Osteocyte (in vitro differentiated cells): ENCODE results near the gene CHST11. TPM values are rescaled to one million over a fixed set of nuclear protein-coding genes. Genes with fewer than 3 reads are reported as not detected.

ENCODE experiments used
- DNase-seq: peaks from one replicate; pipeline ENCODE4 v3.0.0; 2021; ENCODE audit warnings: mixed read lengths; ENCODE audit not compliant: unreplicated experiment; ENCODE audit errors: extremely low spot score
- H3K27ac Mint-ChIP-seq: one replicate; pipeline ENCODE4 v1.8.0; 2021; ENCODE audit warnings: mild to moderate bottlenecking, mixed read lengths; ENCODE audit not compliant: unreplicated experiment
- H3K27me3 Mint-ChIP-seq: one replicate; pipeline ENCODE4 v1.8.0; 2021; ENCODE audit warnings: mixed read lengths; ENCODE audit not compliant: unreplicated experiment
- H3K36me3 Mint-ChIP-seq: one replicate; pipeline ENCODE4 v1.8.0; 2021; ENCODE audit warnings: mixed read lengths; ENCODE audit not compliant: unreplicated experiment
- H3K4me1 Mint-ChIP-seq: one replicate; pipeline ENCODE4 v1.8.0; 2021; ENCODE audit warnings: mixed read lengths; ENCODE audit not compliant: unreplicated experiment
- H3K4me3 Mint-ChIP-seq: one replicate; pipeline ENCODE4 v1.8.0; 2021; ENCODE audit warnings: mild to moderate bottlenecking, moderate library complexity, mixed read lengths; ENCODE audit not compliant: unreplicated experiment
- H3K9me3 Mint-ChIP-seq: one replicate; pipeline ENCODE4 v1.8.0; 2021; ENCODE audit warnings: mixed read lengths; ENCODE audit not compliant: unreplicated experiment
- CTCF ChIP-seq: fragments of 200-600 bp; sonication (generic); IDR thresholded peaks from 2 replicates; pipeline ENCODE4 v1.5.0; 2021; ENCODE audit warnings: antibody characterized with exemption, mild to moderate bottlenecking, moderate library complexity
- total RNA-seq: library from RNA; stranded (reverse); gene quantifications from 2 replicates; pipeline ENCODE4 v1.2.1, GENCODE V29; 2021

CHST11 gene
- total RNA-seq, 1 donor from 2014 or later, result 7.5 TPM

GRCh38 chr12:104422441-104422840, 34.3 kb upstream of the CHST11 start:
- Mint-ChIP-seq H3K27me3 (peaks cover 13% of the 10 kb centered on the region), H3K36me3 (no peaks in the 10 kb centered on the region), H3K9me3 (no peaks in the 10 kb centered on the region), H3K27ac (no peak overlapping the region), H3K4me3 (no peak overlapping the region), H3K4me1 (no peaks in the 10 kb centered on the region)
- no peak for TF ChIP-seq CTCF
- no peak for DNase-seq

GRCh38 chr12:104423273-104423672, 33.5 kb upstream of the CHST11 start:
- no peak for DNase-seq
- no peak overlapping the region for H3K4me3 Mint-ChIP-seq
- no peaks in the 10 kb centered on the region for H3K36me3 Mint-ChIP-seq
- peaks cover 13% of the 10 kb centered on the region for H3K27me3 Mint-ChIP-seq
- no peak for TF ChIP-seq CTCF
- H3K4me1 Mint-ChIP-seq, result no peaks in the 10 kb centered on the region
- H3K27ac Mint-ChIP-seq, result no peak overlapping the region
- H3K9me3 Mint-ChIP-seq, result no peaks in the 10 kb centered on the region

- no peak overlapping the region for H3K27ac Mint-ChIP-seq
- DNase-seq, result no peak
- H3K4me3 Mint-ChIP-seq, result no peak overlapping the region
- TF ChIP-seq CTCF, result no peak
- H3K4me1 Mint-ChIP-seq, result no peaks in the 10 kb centered on the region
- H3K36me3 Mint-ChIP-seq, result no peaks in the 10 kb centered on the region
- peaks cover 13% of the 10 kb centered on the region for H3K27me3 Mint-ChIP-seq
- H3K9me3 Mint-ChIP-seq, result no peaks in the 10 kb centered on the region
Observed at GRCh38 chr12:104423809-104424208, 32.9 kb upstream of the CHST11 start.

GRCh38 chr12:104424955-104425354, 31.8 kb upstream of the CHST11 start:
- H3K9me3 Mint-ChIP-seq, result no peaks in the 10 kb centered on the region
- no peaks in the 10 kb centered on the region for H3K36me3 Mint-ChIP-seq
- H3K4me1 Mint-ChIP-seq, result no peaks in the 10 kb centered on the region
- TF ChIP-seq CTCF, result no peak
- peaks cover 13% of the 10 kb centered on the region for H3K27me3 Mint-ChIP-seq
- H3K4me3 Mint-ChIP-seq, result no peak overlapping the region
- no peak overlapping the region for H3K27ac Mint-ChIP-seq
- DNase-seq, result no peak

- no peaks in the 10 kb centered on the region for H3K36me3 Mint-ChIP-seq
- H3K4me3 Mint-ChIP-seq, result no peak overlapping the region
- H3K4me1 Mint-ChIP-seq, result no peaks in the 10 kb centered on the region
- H3K27me3 Mint-ChIP-seq, result peaks cover 14% of the 10 kb centered on the region
- no peak for DNase-seq
- no peak for TF ChIP-seq CTCF
- H3K9me3 Mint-ChIP-seq, result no peaks in the 10 kb centered on the region
- no peak overlapping the region for H3K27ac Mint-ChIP-seq
Observed at GRCh38 chr12:104425614-104426013, 31.1 kb upstream of the CHST11 start.
